HepG2 (cell line): ENCODE measurements around the gene ZPR1. TPM values are rescaled to one million over a fixed set of nuclear protein-coding genes. Genes with fewer than 3 reads are reported as not detected.

Experiments
- ARID4A ChIP-seq: sonication (generic); formaldehyde crosslinking; IDR thresholded peaks from 2 replicates; pipeline ENCODE4 v1.5.0; 2020; ENCODE audit warnings: mild to moderate bottlenecking, missing genetic modification reagents, borderline replicate concordance
- BCL3 ChIP-seq: sonication (generic); formaldehyde crosslinking; IDR thresholded peaks from 2 replicates; pipeline ENCODE4 v1.5.1; 2020; ENCODE audit warnings: mild to moderate bottlenecking, missing genetic modification reagents, moderate library complexity
- CHCHD3 ChIP-seq: sonication (generic); formaldehyde crosslinking; IDR thresholded peaks from 2 replicates; pipeline ENCODE4 v1.8.0; 2022; ENCODE audit warnings: mild to moderate bottlenecking, missing genetic modification reagents, moderate library complexity
- GZF1 ChIP-seq: sonication (generic); formaldehyde crosslinking; IDR thresholded peaks from 2 replicates; pipeline ENCODE4 v1.5.1; 2020; ENCODE audit warnings: mild to moderate bottlenecking, missing genetic modification reagents
- KLF11 ChIP-seq: IDR thresholded peaks from 2 replicates; pipeline ENCODE4 v1.6.1; 2016; ENCODE audit warnings: missing compliant biosample characterization
- POLR2G ChIP-seq: fragments of 200-400 bp; formaldehyde crosslinking; IDR thresholded peaks from 2 replicates; pipeline ENCODE4 v1.6.1; 2018; ENCODE audit warnings: mild to moderate bottlenecking, low read depth, low read length, moderate library complexity
- RFXANK ChIP-seq: IDR thresholded peaks from 2 replicates; pipeline ENCODE4 v1.6.1; 2016
- SP2 ChIP-seq: sonication (generic); formaldehyde crosslinking; IDR thresholded peaks from 2 replicates; pipeline ENCODE4 v1.5.1; 2020; ENCODE audit warnings: mild to moderate bottlenecking, missing genetic modification reagents
- TARDBP ChIP-seq: sonication (generic); formaldehyde crosslinking; IDR thresholded peaks from 2 replicates; pipeline ENCODE4 v1.8.0; 2022; ENCODE audit warnings: mild to moderate bottlenecking, missing genetic modification reagents
- ZNF570 ChIP-seq: sonication (generic); formaldehyde crosslinking; IDR thresholded peaks from 2 replicates; pipeline ENCODE4 v1.4.0; 2020; ENCODE audit warnings: mild to moderate bottlenecking, missing genetic modification reagents, borderline replicate concordance
- ZNF609 ChIP-seq: sonication (generic); formaldehyde crosslinking; IDR thresholded peaks from 2 replicates; pipeline ENCODE4 v1.4.0; 2020; ENCODE audit warnings: mild to moderate bottlenecking, missing genetic modification reagents, borderline replicate concordance
- ZNF775 ChIP-seq: sonication (generic); formaldehyde crosslinking; IDR thresholded peaks from 2 replicates; pipeline ENCODE4 v1.4.0; 2020; ENCODE audit warnings: missing genetic modification reagents, mild to moderate bottlenecking, moderate library complexity, borderline replicate concordance
- polyA plus RNA-seq, 8 experiments: library from polyadenylated mRNA; depleted of rRNA in 3 of 8; stranded (reverse) in 7 of 8; unstranded in 1 of 8; fragments of >200 nt; fragmentation: Illumina TruSeq in 4 of 8; extraction: Trizol in 4 of 8; gene quantifications; 2 replicates each; pipeline versions ENCODE4 v1.2.1 to v1.2.3, GENCODE V29; 2011 to 2016; ENCODE audit warnings: low read depth in 4 of 8, missing spikeins in 1 of 8, mixed read lengths in 1 of 8; ENCODE audit not compliant: insufficient read depth in 1 of 8
- total RNA-seq, 5 experiments: library from RNA; depleted of rRNA; stranded (reverse); fragments of >200 nt; fragmentation: Illumina TruSeq; extraction: Trizol; gene quantifications; 2 replicates each; pipeline ENCODE4 v1.2.3, GENCODE V29; 2016; ENCODE audit warnings: low read depth in 1 of 5
- TF ChIP-seq, protein P1 (sequence below): sonication (generic); formaldehyde crosslinking; IDR thresholded peaks from 2 replicates; pipeline ENCODE4 v1.8.0; 2023; ENCODE audit warnings: mild to moderate bottlenecking, missing genetic modification reagents
- TF ChIP-seq, protein P2 (sequence below): sonication (generic); formaldehyde crosslinking; conservative IDR thresholded peaks from 2 replicates; pipeline ENCODE4 v1.4.0; 2020; ENCODE audit warnings: missing genetic modification reagents

The ZPR1 gene
- total and polyA plus RNA-seq, 2 of the 13 experiments (the other 11 are each of a cell fraction or from before 2014, with no cell fraction given) = 40.0 to 79.3 TPM

DNA sequence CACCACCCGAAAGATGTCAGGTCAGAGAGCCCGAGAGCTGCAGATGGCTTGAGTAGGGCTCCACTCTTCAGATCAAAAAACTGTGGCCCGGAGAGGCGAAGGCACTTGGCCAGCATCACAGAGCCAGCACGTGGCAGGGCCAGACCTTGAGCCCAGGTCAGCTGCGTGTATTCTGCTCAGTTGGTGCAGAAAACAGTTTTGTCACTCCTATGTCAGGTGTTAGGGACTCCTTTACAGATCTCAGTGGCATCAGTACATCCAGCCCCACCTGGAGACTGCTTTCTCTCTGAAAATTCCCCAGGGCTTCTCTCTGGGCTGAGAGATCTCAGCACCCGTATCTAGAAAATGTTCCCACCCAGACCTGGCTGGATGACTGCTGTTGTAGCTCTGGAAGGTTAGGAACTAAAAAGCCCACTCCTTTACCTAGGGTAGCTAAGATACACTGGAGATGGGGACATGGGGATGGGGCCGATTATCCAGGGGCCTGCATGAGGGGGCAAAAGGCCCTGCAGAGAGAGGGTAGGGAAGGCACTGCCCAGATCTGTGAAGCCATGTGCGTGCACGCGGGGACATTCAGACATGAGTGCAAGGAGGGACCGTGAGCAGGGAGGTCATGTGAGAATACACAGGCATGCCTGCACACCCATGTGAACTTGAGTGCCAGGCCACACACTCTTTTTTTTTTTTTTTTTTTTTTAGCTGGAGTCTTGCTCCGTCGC is 46.2 kb upstream of the ZPR1 start (continued):
- TF ChIP-seq POLR2G = peak; percentile 46
- TF ChIP-seq ZNF609 (CRISPR knock-in tag) = peak; percentile 64; the same call in 1 of the 2 replicates
- TF ChIP-seq KLF11 = no peak
- no peak for TF ChIP-seq GZF1 (CRISPR knock-in tag)
- TF ChIP-seq RFXANK = 0 out of 2 replicates have a peak, but pooled peaks have one; percentile 33
- no peak for TF ChIP-seq ZNF775
- peak; percentile 60; the same call in 1 of the 2 replicates for TF ChIP-seq ARID4A (CRISPR knock-in tag)
- TF ChIP-seq CHCHD3 (CRISPR knock-in tag) = no peak
- TF ChIP-seq TARDBP (CRISPR knock-in tag) = peak; percentile 80
- TF ChIP-seq, protein P1, sequence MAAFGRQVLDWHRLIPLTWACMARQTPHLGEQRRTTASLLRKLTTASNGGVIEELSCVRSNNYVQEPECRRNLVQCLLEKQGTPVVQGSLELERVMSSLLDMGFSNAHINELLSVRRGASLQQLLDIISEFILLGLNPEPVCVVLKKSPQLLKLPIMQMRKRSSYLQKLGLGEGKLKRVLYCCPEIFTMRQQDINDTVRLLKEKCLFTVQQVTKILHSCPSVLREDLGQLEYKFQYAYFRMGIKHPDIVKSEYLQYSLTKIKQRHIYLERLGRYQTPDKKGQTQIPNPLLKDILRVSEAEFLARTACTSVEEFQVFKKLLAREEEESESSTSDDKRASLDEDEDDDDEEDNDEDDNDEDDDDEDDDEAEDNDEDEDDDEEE (CRISPR knock-in tag) = no peak
- no peak for TF ChIP-seq BCL3 (CRISPR knock-in tag)
- TF ChIP-seq ZNF570 = no peak
- TF ChIP-seq SP2 (CRISPR knock-in tag) = 0 out of 2 replicates have a peak, but pooled peaks have one; percentile 42
- TF ChIP-seq, protein P2, sequence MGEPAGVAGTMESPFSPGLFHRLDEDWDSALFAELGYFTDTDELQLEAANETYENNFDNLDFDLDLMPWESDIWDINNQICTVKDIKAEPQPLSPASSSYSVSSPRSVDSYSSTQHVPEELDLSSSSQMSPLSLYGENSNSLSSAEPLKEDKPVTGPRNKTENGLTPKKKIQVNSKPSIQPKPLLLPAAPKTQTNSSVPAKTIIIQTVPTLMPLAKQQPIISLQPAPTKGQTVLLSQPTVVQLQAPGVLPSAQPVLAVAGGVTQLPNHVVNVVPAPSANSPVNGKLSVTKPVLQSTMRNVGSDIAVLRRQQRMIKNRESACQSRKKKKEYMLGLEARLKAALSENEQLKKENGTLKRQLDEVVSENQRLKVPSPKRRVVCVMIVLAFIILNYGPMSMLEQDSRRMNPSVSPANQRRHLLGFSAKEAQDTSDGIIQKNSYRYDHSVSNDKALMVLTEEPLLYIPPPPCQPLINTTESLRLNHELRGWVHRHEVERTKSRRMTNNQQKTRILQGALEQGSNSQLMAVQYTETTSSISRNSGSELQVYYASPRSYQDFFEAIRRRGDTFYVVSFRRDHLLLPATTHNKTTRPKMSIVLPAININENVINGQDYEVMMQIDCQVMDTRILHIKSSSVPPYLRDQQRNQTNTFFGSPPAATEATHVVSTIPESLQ (CRISPR knock-in tag) = peak; percentile 82; the same call in 1 of the 2 replicates
